Measurements from ENCODE around the gene TMEM82. TPM values are rescaled to one million over a fixed set of nuclear protein-coding genes. Genes with fewer than 3 reads are reported as not detected.

The TMEM82 gene
- total RNA-seq, 2 experiments from 2014 or later, result not detected

DNA sequence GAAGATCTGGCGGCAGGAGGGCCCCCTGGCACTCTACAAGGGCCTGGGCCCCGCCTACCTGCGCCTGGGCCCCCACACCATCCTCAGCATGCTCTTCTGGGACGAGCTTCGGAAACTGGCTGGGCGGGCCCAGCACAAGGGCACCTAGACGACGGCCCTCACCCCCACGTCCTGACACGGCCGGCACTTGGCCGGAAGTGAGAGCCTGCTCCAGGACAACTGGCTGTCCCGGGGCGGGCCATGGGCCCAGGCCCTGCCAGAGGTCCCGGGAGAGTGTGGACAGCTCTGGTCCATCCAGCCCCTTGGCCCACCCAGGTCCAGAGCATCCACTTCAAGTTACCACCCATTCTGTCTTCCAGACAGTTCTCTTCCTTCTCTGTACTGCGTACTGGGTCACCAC, 3.0 kb upstream of the TMEM82 start:
- H3K27ac Mint-ChIP-seq, result no peak overlapping the region
- DNase-seq (no peak), ATAC-seq (ENCODE audit: poor library complexity) (no peak)
- Histone ChIP-seq H3K27me3 (ENCODE audit: control insufficient read depth in 1 of 2, insufficient read depth in 2 of 2, low read length in 2 of 2) (no peaks in the 10 kb centered on the region), H3K27ac (ENCODE audit: low read depth in 1 of 2, low read length in 2 of 2) (no peak overlapping the region), H3K4me3 (ENCODE audit: low read length) (no peak overlapping the region), H3K4me1 (ENCODE audit: insufficient read depth, low read length) (peaks cover 6% of the 10 kb centered on the region), H3K36me3 (ENCODE audit: insufficient read depth, low read length) (peaks cover 3% of the 10 kb centered on the region), H3K9me3 (ENCODE audit: control insufficient read depth in 1 of 2, insufficient read depth in 1 of 2, low read length in 2 of 2) (no peaks in the 10 kb centered on the region)
- ChIA-PET POLR2A (no interaction called here), CTCF (no interaction called here)
- TF ChIP-seq, protein P1, sequence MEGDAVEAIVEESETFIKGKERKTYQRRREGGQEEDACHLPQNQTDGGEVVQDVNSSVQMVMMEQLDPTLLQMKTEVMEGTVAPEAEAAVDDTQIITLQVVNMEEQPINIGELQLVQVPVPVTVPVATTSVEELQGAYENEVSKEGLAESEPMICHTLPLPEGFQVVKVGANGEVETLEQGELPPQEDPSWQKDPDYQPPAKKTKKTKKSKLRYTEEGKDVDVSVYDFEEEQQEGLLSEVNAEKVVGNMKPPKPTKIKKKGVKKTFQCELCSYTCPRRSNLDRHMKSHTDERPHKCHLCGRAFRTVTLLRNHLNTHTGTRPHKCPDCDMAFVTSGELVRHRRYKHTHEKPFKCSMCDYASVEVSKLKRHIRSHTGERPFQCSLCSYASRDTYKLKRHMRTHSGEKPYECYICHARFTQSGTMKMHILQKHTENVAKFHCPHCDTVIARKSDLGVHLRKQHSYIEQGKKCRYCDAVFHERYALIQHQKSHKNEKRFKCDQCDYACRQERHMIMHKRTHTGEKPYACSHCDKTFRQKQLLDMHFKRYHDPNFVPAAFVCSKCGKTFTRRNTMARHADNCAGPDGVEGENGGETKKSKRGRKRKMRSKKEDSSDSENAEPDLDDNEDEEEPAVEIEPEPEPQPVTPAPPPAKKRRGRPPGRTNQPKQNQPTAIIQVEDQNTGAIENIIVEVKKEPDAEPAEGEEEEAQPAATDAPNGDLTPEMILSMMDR (IDR thresholded peaks at IDR 0.05), result no peak
- no peaks in the 10 kb centered on the region for H3K9me3 Mint-ChIP-seq
- no peak overlapping the region for H3K4me3 Mint-ChIP-seq
- H3K27me3 Mint-ChIP-seq, result no peaks in the 10 kb centered on the region
- peaks cover 6% of the 10 kb centered on the region for H3K4me1 Mint-ChIP-seq (ENCODE audit: low read depth)
- intact Hi-C loops (cut with DNase I, micrococcal nuclease), result no loop called here
- H3K36me3 Mint-ChIP-seq (ENCODE audit: low read depth), result no peaks in the 10 kb centered on the region

DNA sequence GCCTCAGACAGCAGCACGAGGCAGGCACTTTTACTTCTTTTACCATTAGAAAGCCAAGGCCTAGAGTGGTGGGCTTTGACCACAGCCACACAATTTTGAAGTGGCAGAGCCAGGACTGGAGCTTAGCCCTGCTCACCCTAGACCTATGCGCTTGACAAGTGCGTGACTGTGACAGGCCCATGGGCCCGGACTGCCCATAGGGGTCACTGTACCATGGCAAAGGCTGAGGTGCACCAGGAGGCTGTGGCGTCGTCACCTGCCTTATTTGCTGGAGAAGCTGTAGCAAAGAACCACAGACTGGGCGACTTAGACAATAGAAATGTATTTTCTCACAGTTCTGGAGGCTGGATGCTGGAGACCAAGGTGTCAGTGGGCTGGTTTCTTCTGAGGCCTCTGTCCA, 2.6 kb upstream of the TMEM82 start:
- H3K27ac ChIP-seq (ENCODE audit: low read depth in 1 of 2, low read length in 2 of 2), result no peak overlapping the region
- Mint-ChIP-seq H3K4me1 (ENCODE audit: low read depth) (peaks cover 6% of the 10 kb centered on the region), H3K27ac (no peak overlapping the region), H3K9me3 (no peaks in the 10 kb centered on the region), H3K4me3 (no peak overlapping the region), H3K36me3 (ENCODE audit: low read depth) (no peaks in the 10 kb centered on the region), H3K27me3 (no peaks in the 10 kb centered on the region)
- intact Hi-C loops (cut with DNase I, micrococcal nuclease), result loop anchor here in 1 of 2 experiments (5.0 kb wide), 1 partner anchor 417 kb away; no protein-coding TSS in a partner anchor
- ATAC-seq (ENCODE audit: poor library complexity) (no peak), DNase-seq (peak in 3 of 14 experiments; percentile 8 to 31 (median 24))
- H3K4me3 ChIP-seq (ENCODE audit: low read length), result no peak overlapping the region
- CTCF ChIA-PET, result interaction anchor here (0.6 kb wide), 1 partner anchor 885 kb away, joined by 3 read pairs; no protein-coding TSS in a partner anchor
- no peaks in the 10 kb centered on the region for H3K9me3 ChIP-seq (ENCODE audit: control insufficient read depth in 1 of 2, insufficient read depth in 1 of 2, low read length in 2 of 2)
- peaks cover under 1% of the 10 kb centered on the region for H3K36me3 ChIP-seq (ENCODE audit: insufficient read depth, low read length)
- H3K4me1 ChIP-seq (ENCODE audit: insufficient read depth, low read length), result peaks cover 6% of the 10 kb centered on the region
- H3K27me3 ChIP-seq (ENCODE audit: control insufficient read depth in 1 of 2, insufficient read depth in 2 of 2, low read length in 2 of 2), result no peaks in the 10 kb centered on the region
- TF ChIP-seq, protein P1 (IDR thresholded peaks at IDR 0.05), result no peak
- POLR2A ChIA-PET, result no interaction called here

DNA sequence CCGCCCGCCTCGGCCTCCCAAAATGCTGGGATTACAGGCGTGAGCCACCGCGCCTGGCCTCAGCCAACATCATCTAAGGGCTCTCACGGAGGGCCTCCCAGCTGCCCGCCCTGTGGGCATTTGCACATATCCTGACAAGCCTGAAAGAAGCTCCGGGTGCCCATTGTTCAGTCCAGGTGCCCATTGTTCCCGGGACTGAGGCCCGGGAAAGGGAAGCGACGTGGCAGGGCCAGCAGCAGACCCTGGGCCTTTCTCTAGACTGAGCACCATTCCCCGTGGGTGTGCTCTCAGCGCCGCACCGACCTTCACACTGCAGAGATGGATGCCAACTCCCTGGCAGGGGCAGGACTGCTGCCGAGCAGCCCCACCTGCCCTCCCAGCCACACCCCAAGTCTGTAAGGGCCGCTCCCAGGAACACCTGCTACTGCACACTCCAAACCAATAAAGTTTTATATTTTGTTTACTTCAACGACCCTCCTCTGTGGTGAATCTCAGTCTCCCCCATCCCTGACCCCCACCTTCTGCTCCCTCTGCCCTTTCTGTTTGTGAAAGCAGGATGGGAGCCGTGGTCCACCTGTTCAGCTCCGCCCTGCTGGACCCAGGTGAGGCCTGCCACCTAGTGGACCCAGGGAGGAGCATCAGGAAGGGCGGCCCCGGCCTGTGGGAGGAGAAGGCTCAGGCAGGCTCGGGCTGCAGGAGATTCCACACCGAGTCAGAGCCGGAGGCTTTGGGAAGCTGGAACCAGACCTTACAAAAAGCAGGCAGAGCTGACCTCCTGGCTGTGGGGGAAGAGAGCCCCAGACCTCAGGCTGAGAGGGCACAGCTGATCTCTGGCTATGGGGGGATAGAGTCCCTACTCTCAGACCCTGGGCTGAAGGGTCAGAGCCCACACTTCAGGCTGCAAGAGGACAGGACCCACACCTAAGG, 1.1 kb upstream of the TMEM82 start:
- peaks cover 6% of the 10 kb centered on the region for H3K4me1 Mint-ChIP-seq (ENCODE audit: low read depth)
- DNase-seq (peak; percentile 47 to 77 (median 60)), ATAC-seq (ENCODE audit: poor library complexity) (peak; percentile 95)
- Histone ChIP-seq H3K9me3 (ENCODE audit: control insufficient read depth in 1 of 2, insufficient read depth in 1 of 2, low read length in 2 of 2) (no peaks in the 10 kb centered on the region), H3K27me3 (ENCODE audit: control insufficient read depth in 1 of 2, insufficient read depth in 2 of 2, low read length in 2 of 2) (no peaks in the 10 kb centered on the region), H3K4me1 (ENCODE audit: insufficient read depth, low read length) (peaks cover 6% of the 10 kb centered on the region), H3K27ac (ENCODE audit: low read depth in 1 of 2, low read length in 2 of 2) (no peak overlapping the region), H3K36me3 (ENCODE audit: insufficient read depth, low read length) (no peaks in the 10 kb centered on the region), H3K4me3 (ENCODE audit: low read length) (no peak overlapping the region)
- no peak overlapping the region for H3K27ac Mint-ChIP-seq
- no peaks in the 10 kb centered on the region for H3K27me3 Mint-ChIP-seq
- ChIA-PET CTCF (interaction anchor here (0.6 to 1.7 kb wide), 4 partner anchors 44 to 177 kb away, joined by 3 to 8 read pairs (median 4); no protein-coding TSS in a partner anchor), POLR2A (no interaction called here)
- TF ChIP-seq, protein P1 (IDR thresholded peaks at IDR 0.05), result peak; percentile 79
- no peaks in the 10 kb centered on the region for H3K9me3 Mint-ChIP-seq
- H3K36me3 Mint-ChIP-seq (ENCODE audit: low read depth), result no peaks in the 10 kb centered on the region
- no peak overlapping the region for H3K4me3 Mint-ChIP-seq
- intact Hi-C loops (cut with DNase I, micrococcal nuclease), result loop anchor here in 1 of 2 experiments (1.0 to 5.0 kb wide), 2 partner anchors 146 to 419 kb away; no protein-coding TSS in a partner anchor

All from CD4-positive, alpha-beta T cell (primary cell).